Fibroblast of villous mesenchyme (primary cell): Measurements from ENCODE around the gene DTL. TPM values are rescaled to one million over a fixed set of nuclear protein-coding genes. Genes with fewer than 3 reads are reported as not detected.
"Not testable (repeated sequence)": the region's sequence is repeated elsewhere in the genome, so short reads cannot be mapped to it uniquely, and the experiment has no call there.

ENCODE experiments used
- DNase-seq: peaks from one replicate; pipeline ENCODE4 v3.0.0-alpha.2; 2010; ENCODE audit warnings: low read depth
- H3K4me3 ChIP-seq: 2 replicates; pipeline ENCODE4 v1.5.1; 2011; ENCODE audit warnings: low read depth, mild to moderate bottlenecking, low read length
- total RNA-seq: library from RNA; depleted of rRNA; stranded (reverse); fragments of >200 nt; gene quantifications from 2 replicates; pipeline ENCODE4 v1.2.3, GENCODE V29; 2012
- TF ChIP-seq, protein P1 (sequence below): IDR thresholded peaks from 2 replicates; pipeline ENCODE4 v1.5.1; 2012; ENCODE audit warnings: low read depth, mild to moderate bottlenecking, low read length; ENCODE audit not compliant: insufficient read depth

Gene DTL
- total RNA-seq, 1 donor, result 16.0 TPM

DNA sequence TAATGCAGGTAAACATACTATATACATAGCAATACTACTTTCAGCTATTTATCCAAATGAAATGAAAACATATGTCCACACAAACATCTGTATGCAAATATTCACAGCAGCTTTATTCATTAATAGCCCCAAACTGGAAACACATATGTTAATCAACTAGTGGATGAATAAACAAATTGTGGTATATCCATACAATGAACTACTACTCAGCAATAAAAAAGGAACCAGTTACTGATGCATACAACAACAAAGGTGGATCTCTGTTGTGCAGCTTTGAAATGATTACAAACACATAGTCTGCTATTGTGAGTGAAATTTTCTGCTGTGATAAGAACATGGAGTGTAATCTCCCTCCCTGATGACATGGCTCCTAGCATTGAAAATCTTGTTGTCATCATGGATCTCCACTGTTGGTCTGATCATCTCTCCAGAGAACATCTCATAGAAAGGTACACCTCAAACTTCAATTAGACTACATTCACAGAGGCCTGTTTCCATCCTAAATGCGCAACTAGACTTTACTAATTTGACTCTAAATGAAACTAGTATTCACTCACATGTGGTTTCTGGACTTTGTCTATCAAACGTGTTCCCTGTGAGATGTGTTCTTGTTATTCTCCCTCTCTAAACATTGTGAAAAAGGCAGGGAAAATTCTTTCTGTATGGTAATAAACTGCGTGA is 10.9 kb upstream of the DTL start:
- DNase-seq, result no peak
- H3K4me3 ChIP-seq, result no peak overlapping the region
- TF ChIP-seq, protein P1, sequence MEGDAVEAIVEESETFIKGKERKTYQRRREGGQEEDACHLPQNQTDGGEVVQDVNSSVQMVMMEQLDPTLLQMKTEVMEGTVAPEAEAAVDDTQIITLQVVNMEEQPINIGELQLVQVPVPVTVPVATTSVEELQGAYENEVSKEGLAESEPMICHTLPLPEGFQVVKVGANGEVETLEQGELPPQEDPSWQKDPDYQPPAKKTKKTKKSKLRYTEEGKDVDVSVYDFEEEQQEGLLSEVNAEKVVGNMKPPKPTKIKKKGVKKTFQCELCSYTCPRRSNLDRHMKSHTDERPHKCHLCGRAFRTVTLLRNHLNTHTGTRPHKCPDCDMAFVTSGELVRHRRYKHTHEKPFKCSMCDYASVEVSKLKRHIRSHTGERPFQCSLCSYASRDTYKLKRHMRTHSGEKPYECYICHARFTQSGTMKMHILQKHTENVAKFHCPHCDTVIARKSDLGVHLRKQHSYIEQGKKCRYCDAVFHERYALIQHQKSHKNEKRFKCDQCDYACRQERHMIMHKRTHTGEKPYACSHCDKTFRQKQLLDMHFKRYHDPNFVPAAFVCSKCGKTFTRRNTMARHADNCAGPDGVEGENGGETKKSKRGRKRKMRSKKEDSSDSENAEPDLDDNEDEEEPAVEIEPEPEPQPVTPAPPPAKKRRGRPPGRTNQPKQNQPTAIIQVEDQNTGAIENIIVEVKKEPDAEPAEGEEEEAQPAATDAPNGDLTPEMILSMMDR, result no peak

DNA sequence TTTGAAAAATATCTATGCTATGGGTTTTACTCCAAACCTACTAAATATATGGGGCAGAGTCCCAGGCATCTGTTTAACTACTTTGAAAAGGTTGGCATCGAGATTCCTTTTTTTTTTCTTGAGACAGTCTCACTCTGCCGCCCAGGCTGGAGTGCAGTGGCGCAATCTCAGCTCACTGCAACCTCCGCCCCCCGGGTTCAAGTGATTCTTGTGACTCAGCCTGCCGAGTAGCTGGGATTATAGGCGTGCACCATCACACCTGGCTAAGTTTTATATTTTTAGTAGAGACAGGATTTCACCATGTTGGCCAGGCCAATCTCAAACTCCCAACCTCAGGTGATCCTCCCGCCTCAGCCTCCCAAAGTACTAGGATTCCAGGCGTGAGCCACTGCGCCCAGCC is 7.8 kb upstream of the DTL start:
- DNase-seq, H3K4me3 ChIP-seq: not testable (repeated sequence)

DNA sequence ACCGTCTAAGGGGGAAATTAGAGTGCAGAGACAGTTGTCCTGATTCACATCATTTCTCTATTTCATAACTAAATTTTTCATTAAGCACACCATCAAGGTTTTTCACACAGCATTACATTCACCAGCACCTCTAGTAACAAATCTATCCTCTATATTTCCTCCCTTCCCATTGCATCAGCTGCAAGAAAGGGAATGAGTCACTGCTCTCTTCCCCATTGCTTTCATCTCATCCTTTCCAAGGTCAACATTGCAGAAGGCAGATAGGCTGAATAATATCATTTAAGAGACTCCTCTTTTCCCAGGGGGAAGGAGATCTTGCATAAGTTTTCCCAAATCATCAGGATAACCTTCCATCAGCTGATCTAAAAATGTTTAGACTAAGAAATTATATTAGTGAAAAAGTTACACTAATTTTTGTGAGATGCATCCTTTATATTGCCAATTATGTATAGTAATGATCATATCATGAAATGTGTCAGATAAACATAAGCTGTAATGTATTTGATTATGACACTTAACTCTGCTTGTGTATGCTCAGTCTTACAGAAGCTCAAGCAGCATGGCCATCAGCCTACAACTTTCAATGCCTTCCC is 4.5 kb upstream of the DTL start:
- peak; percentile 82 for DNase-seq
- TF ChIP-seq, protein P1, result no peak
- H3K4me3 ChIP-seq, result no peak overlapping the region

DNA sequence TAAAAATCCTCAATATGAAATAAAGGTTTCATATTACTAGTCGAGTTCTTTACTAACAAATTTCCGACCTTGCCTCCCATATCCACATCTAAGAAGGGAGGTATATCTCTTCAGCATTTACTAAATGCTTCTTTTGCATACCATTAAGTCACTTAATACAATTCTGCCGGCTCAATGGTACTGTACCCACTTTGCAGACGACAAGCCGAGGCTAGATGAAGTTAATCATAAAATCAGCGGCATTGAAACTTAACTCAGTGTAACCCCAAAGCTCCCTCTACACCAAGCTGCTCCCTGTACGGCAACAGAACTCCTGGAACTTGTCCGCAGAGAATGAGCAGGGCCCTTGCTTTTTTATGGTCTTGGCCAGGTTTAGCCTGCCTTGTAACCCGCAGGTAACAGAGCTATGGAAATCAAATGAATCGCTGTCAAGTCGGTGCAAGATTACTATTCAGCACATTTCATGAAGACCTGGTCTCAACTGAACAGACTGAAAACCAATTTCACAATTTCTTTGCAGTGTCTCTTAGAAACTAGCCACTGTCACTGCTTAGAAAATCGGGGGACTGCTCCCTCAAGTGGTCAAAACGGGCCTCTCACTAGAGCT is 929 bp upstream of the DTL start:
- no peak for DNase-seq
- TF ChIP-seq, protein P1, result peak; percentile 70
- H3K4me3 ChIP-seq, result peak overlapping the region; percentile 98

DNA sequence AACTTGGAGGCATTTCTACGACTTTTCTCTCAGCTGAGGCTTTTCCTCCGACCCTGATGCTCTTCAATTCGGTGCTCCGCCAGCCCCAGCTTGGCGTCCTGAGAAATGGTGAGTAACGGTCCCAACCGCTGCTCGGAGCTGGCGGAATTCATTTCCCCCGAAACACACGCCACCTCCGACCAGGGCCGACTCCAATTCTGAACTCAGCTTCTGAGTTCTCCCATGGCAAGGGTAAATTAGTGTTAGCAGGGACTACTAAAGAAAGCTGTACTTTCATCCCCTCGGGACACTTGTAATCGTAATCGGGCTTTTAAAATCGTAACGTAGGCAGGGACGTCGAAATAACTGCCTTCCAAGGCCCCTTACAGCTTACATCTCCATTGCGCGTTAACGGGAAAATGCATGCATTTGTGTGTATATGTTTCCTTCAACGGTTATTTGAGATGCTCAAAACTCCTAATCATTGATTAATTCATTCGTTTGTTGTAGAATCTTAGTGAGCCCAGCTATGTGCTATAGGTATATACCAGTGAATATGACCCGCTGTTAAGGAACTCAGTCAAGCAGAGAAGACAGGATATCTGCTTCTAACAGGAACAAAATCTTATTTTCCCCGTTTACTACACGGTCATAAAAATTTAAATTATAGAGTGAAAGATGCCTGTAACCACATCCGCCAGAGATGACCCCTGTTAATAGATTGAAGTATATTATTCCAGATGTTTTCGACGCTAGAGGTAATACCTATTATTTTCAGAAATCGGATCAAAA is 472 bp downstream of the DTL start:
- DNase-seq, result peak; percentile 40
- TF ChIP-seq, protein P1, result no peak
- peak overlapping the region; percentile 98 for H3K4me3 ChIP-seq

DNA sequence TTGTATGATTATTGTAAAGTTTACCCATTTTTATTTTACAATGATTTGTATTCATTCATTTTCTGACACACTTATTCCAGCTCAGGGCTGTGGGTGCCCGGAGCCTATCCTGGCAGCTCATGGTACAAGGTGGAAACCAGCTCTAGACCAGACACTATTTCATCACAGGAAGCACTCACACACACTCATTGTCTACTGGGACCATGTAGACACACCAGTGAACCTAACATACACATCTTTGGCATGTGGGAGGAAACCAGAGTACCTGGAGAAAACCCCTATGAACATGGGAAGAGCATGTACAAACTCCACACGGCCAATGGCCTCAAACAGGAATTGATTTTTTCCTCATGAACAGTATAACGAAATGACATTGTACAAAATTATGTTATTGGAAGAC is 2.4 kb downstream of the DTL start:
- no peak overlapping the region for H3K4me3 ChIP-seq
- no peak for DNase-seq
- TF ChIP-seq, protein P1, result no peak

DNA sequence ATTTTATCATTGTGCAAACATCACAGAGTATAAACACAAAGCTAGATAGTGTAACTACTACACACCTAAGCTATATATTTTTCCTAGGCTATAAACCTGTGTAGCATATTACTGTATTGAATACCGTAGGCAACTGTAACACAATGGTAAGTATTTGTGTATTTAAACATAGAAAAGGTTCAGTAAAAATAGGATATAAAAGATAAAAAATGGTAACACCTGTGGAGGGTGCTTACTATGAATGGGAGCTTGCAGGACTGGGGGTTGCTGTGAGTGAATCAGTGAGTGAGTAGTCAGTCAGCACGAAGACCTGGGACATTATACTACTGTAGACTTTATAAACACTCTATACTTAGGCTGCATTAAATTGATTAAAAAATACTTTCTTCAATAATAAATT is 4.1 kb downstream of the DTL start:
- TF ChIP-seq, protein P1, result no peak
- DNase-seq, result no peak
- H3K4me3 ChIP-seq, result no peak overlapping the region
